Stimulated activated CD4-positive, alpha-beta T cell treated with anti-CD3 and anti-CD28 coated beads, TNF-alpha, amount 100 ng/mL, for 4 hours (primary cell): ENCODE data around the gene RFNG.

Experiments used
- DNase-seq, 3 experiments: peaks; one replicate each; pipeline ENCODE4 v3.0.0-alpha.2; 2020; ENCODE audit warnings: low read depth in 3 of 3

The RFNG gene

DNA sequence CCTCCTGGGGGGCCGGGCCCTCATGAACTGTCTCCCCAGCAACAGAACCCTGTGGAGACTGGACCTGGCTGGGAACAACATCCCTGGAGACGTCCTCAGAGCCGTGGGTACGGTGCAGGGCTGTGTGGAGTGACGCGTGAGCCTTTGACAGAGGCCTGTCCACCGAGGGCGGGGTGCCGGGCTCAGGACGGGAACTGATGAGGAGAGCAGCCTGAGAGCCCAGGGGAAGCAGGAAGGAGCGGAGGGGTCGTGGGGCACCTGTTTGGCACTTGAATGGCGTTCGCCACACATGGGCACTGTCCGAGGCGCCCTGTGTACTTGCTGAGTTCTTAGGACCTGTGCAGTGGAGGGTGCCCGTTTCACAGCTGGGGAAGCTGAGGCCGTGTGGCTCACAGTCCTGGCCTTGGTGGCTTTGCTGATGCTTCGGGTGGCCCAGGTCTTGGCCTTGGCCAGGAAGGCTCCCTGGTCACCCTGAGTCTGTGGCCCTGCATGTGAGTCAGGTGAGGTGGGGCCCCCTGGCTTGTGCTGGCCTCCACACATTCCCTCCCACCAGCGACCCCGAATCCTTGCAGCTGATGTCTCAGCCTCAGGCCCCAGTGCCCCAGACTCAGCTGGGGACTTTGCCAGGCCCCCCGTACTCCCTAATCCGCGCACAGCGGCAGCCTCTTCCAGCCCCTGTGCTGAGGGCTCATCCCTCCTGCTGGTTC lies 26.1 kb downstream of the RFNG start:
- DNase-seq = no peak

DNA sequence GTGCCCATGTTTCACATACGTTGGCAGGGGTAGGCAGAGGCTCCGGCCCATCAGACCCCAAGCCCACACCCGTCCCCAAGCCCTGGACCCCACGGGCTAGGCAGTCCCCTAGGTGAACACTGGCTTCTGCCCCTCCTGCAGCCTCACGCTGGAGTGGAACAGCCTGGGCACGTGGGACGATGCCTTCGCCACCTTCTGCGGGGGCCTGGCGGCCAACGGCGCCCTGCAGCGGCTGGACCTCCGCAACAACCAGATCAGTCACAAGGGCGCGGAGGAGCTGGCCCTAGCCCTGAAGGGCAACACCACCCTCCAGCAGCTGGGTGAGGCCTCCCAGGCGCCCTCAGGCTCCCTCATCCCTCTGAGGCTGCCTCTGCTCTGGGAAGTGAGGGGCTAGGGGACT lies 26.8 kb downstream of the RFNG start:
- DNase-seq = no peak

DNA sequence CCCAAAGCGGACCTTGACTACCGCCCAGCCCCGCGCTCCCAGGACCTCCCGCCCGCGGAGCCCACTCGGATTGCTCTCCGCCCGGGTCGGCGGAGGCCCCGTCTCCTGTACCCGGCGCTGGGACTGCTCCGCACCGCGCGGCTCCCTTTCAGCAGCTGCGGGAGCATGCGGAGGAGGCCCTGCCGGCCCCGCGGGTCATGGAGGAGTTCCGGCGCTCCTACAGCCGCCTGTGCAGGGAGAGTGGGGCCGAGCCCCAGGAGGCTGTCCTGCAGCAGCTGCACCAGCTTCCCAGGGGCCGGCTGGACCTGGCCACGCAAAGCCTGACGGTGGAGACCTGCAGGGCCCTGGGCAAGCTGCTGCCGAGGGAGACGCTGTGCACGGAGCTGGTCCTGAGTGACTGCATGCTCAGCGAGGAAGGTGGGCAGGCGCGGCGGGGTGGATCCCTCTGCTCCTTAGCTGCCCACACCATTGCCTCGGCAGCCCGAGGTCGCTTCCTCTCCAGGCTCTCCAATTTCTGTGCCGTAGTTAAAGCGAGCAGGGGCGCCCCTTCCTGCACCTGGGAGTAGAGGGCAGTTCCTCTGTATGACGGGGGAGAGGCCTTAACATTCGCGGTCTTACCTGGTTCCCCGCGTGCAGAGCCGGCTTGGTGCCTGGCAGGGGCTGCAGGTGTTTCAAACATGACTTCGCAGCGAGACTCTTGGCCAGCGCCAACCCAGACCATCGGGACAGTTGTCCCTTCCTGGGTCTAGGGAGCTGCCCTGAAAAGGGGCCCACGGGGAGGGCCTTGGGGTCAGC lies 28.0 kb downstream of the RFNG start:
- no peak for DNase-seq

DNA sequence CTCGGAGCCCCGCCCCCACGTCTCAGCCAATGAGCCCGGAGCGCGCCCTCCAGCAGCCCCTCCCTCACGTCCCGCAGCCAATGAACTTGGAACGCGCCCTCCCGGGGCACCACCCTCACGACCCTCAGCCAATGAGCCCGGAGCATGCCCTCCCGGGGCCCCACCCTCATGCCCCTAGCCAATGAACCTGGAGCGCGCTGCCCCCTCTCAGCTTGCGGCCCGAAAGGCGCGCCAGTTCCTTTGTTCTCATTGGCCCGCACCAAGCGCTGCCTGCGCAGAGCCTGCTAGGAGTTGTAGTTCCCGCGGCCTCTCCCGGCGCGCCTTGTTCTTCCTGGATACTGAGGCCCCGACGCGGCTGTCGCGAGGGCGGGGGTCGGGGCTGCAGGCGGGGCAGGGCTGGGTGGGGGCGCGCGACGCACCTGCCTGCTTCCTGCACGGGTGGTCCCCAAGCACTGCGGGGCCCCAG lies 28.6 kb downstream of the RFNG start, which contains the start of gene LRRC45:
TSS of gene LRRC45 (plus strand) at position 325 of the 466 bp plus-strand sequence. CDS start 339 bp downstream, outside the sequence.
- DNase-seq = peak; percentile 99 to 100 (median 99)

DNA sequence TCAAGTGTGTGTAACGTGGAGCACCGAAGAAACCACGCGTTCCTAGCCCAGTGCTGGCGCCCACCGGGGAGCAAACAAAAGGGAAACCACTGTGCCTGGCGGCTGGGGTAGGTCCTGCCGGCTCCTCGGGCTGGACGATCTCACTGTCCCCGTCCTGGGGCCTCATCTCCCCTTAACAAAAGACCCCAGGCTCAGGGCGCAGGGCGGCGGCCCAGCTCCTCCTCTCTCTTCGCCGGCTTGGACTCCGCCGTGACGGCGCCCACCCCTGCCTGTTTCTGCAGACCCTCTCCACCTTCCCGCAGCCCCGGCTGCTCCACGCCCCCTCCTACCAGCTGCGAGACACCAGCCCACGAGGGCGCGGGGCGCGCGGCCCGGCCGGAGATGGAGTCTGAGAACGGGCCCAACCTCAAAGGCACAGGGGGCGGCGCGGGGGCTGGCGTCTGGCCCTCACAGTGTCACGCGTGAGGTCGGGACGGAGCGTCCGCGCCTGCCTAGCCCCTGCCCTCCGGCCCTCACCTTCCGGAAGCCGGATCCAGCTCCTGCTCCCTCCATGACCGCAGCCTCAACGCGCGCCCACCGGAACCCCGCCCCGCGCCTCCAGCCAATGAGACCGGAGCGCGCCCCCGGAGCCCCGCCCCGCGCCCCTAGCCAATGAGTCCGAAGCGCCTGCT lies 29.2 kb downstream of the RFNG start, which contains the start of gene CENPX:
TSS of gene CENPX (minus strand) at position 569 of the 671 bp plus-strand sequence. CDS start at position 552, 17 bp downstream.
- no peak for DNase-seq

DNA sequence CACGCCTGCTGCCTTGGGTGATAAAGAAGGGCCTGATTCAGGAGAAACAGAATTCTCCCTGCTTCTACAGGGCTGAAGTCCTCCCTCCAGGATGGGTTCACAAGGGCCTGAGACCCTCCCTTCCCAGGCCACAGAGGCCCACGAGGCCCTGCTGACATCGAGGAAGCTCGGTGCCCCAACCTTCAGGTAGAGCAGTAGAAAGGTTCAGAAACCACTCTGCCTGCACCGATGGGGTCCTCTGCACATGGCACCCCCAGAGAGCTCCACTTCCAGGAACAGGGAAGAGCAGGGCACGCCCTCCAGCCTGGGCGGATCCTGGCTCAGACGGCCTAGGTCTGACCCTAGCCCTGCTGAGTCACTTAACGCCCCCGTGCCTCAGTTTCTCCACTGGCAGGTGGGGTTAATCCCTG lies 29.7 kb downstream of the RFNG start:
- DNase-seq = no peak

DNA sequence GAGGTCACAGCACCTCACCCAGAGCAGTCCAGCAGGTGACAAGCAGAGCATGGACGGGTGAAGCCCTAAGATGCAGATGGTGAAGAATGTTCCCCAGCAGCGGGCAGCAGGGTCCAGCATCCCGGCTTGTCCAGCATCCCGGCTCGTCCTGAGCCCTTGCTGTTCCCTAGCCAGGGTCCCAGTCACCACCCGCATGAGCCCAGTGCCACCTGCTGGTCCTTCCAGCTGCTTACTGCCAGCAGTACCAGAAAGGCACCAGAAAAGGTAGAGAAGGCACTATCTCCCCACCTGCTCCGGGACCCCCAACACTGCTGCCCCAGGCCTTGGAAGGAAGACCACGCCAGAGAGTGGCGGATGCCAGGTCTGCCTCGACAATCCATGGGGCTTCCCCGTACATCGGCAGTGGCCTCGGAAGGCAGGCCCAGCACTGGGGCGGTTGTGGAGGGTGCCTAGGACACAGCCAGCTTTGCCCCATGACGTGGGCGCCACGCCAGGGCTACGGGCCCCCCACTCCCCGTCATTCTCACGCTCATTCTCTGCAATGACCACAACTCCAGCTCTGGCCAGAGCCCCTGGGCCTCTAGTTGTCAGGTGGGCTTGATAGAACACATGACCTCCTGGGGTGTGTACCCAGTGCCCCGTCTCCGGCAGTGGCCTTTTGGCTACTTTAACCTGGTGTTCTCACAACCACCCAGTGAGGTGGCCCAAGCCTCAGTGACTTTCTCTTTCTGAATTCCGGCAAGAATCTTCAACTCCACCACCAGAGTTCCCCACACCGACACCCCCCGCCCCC lies 30.3 kb downstream of the RFNG start:
- DNase-seq = peak in 1 of 3 experiments; percentile 33

DNA sequence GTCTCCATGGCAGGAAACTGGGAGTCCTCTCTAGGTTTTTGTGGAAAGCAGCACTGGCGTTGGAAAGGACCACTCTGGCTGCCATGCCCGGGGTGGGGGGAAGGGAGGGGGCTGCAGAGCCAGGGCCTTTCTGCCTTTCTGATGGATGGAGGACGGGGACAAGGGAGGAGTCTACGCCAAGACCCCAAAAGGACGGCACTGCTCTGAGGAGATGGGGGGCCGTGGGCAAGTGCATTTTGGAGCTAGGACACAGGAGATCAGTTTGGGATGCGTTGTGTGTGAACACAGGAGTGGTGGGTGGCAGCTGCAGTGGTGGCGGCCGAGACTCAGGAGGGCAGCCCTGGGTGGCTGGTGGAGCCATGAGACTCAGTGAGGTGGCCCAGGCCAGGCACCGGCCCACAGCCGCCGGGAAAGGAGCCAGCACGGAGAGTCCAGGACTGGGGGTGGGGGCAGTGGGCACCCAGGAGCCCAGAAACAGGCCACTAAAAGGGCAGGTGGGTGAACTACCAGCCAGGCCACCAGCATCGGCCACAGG lies 31.0 kb downstream of the RFNG start:
- DNase-seq = no peak

DNA sequence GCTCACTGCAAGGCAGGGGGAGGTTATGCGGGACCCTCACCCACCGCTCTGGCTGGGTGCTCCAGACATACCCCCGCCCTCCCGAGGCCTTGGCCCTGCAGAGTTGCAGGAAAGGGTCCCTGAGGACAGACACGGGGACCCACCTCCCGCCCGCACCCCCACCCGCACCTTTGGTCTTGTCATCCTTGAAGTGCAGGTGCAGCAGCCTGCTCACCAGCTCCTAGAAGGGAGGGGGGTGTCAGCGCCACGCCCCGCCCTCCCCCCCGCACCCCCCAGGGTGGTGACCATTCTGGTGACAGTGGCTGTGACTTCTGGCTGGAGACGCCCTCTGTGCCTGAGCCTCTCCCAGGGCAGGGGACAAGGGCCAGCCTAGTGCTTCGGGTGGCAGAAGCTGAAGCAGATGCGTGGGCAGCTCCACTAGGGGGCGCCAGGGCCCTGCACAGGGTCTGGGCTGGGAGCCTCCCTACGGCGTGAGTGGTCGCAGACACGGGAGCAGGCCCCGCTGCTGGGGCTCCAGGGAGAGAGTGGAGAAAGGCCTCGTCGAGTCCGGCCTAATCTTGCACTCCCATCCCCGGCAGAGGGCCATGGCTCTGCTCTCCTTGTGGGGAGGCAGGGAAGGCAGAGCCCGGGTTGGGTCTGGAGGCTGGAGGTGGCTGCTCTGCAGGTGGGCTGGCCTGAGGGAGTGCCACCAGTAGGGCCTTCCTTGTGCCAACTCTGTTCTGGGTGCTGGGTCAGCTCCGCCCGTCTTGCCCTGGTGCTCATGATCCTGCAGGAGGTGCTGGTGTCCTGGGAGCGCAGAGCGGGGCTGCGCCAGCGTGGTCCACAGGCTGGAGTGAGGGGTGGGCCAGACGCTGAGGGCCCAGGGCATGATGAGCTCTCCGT lies 31.7 kb downstream of the RFNG start:
- DNase-seq = peak in 2 of 3 experiments; percentile 29 to 53

DNA sequence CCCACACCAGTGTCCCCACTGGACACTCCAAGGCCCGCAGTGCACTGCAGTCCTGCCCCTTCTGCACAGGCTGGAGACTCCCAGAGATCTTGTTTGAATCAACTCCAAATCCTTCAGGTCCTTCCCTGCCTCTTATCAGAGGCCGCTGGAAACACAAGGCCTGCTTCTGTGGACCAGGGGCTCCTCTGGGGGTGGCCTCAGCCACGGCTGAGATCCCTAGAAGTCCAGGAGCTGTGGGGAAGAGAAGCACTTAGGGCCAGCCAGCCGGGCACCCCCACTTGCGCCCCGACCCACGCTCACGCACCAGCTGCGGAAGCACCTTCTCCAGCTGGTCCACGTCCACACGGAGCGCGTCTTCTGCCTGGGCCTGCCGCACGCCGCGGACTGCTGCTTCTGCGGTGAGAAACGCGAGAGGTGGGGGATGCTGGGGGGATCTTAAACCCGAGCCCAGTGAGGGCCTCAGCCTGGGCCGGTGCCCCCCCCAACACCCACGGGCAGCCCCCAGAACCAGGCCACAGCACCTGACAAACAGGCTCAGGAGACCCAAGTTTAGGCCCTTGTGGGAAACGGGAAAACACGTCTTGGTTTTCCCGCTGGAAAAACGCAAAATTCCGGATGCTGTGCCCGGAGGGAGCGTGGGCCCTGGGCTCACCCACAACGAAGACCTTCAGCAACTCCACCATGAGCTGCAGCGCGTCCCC lies 32.5 kb downstream of the RFNG start:
- no peak for DNase-seq

DNA sequence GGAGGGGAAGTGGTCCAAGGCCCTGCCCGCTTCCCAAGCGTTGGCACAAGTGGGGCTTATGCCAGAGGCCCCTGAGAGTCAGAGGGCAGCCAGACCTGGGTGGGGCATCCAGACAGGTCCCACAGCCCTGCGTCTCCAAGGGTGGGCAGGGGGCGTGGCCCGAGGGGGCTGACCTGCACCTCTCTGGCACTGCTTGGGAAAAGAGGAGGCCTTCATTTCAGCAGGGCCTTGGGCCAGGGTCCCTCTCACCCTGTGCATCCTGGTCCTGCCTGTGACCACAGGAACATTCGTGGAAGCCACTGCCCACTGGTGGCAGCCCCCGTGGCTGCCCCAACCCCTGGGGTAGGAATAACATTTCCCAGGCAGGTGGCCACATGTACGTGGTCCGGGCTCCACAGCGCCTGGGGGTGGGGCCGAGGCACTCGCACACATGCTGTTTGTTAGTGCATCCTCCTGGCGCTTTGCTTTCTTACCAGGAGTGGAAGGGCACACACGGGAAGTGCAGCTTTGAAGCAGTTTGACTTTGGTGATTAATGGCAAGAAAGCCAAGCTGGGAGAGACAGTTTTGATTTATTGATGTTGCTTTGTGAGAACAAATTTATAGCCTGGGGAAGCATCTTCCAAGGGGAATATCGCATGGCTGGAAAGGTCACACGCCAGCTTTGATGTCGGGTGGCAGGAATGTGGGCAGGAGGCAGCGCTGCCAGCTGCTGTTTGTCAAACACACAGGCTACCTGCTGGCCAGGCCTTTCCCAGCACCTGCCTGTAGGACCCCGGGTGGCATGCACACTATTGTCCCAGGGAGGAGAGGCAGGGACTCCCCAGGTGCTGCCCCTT lies 33.2 kb downstream of the RFNG start:
- DNase-seq = no peak

DNA sequence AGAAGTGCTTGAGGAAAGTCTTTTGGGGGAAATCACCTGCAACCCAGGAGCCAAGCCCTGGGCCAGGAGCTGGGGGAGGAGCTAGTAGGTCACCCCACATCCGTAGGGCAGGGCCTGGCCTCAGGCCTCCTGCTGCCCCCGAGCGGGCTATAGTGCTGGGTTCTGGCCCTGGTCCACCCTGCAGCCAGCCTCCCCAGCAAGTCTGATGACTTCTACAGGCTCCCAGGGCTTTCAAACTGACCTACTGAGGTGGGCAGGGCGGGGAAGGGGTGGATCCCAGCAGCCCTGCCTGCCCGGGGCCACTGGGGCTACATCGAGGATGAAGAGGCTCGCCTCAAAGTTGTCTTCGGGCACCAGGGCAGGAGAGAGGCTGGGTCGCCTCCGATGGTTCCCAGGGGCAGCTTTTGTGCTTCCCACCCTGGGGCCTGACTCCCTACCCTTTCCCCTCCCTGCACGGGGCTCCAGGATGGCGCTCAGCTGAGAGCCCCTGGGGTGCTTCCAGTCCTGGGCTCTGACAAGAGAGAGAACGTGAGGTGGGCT lies 33.9 kb downstream of the RFNG start:
- DNase-seq = no peak

DNA sequence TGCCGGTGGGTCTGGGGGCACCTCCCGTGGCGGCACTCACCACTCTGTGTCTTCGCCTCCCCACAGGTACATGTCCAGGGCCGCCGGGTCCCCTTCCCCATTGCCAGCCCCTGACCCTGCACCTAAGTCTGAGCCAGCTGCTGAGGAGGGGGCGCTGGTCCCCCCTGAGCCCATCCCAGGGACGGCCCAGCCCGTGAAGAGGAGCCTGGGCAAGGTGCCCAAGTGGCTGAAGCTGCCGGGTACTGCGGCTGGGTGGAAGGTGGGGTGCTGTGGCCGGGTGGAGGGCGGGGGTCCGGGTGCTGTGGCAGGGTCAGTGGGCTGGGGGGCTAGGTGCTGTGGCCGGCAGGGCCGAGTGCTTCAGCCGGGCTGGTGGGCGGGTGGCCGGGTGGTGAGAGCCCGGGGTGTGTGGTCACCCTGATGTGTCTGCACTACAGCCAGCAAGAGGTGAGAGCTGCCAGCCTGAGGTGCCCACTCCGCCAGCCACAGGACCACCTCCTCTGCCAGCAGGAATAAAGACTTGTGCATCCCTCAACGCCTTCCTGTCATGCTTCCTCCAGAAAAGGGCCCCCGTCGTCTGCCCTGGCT lies 34.6 kb downstream of the RFNG start:
- DNase-seq = no peak

DNA sequence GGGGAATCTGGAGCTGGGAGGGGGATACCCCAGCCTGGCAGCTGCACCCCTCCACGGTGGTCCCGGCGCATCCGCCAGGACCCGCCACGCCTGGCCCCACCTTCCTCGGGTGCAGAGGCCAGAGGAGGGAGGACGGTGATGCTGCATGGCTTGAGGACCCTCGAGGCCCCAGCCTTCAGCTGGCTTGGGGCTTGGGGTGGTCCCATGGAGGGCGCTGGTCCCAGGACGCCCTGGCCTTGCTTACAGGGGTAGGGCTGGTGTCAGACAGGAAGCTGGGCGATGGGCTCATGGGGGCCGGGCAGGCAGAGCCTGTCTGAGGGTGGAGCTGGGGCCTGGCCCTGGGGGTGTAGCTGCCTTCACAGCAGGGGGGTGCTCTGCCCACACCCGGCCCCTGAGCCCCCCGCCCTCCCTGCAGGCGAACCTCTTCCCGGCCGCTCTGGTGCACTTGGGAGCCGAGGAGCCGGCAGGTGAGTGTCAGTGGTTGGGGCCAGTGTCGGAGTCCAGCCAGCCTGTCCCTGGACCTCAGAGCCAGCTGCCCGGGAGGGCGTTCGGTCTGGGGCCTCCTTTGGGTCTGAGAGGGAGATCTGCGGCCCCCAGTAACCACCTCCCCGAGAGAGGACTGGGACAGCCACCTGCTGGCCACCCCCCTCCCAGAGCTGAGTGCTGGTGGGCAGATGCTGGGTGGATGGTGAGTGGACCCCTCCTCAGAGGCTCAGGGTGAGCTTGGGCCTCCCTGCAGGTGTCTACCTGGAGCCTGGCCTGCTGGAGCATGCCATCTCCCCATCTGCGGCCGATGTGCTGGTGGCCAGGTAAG lies 35.3 kb downstream of the RFNG start:
- DNase-seq = no peak

DNA sequence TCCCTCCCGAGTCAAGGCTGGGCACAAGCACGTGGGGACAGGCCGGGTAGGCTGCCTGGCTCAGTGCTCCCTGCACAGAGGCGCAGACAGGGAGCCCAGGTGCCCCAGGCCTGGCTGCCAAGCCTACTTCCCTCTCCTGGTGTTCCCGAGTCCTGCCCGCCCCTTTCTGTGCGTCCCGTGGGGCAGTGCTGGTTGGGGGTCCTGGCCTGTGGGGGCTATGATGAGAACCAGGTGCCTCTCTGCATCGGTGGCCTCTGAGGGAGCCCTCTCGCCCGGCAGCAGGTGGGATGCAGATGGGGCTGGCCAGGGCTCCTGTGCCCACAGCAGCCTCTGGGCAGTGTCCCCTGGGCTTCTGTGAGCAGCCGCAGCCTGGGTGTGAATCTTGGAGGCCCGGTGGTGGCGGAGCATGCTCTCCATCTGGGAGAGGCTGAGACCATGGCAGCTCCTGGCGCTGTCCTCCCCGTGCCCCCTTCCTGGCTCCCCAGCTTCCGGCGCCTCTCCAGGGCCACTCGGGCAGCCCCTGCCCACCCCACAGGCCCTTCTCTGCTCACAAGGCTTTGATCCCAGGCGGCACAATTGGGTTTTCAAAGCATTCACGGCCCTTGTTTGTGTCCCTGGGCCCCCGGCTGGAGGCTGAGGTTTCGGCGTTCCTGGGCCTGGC lies 36.2 kb downstream of the RFNG start:
- no peak for DNase-seq

DNA sequence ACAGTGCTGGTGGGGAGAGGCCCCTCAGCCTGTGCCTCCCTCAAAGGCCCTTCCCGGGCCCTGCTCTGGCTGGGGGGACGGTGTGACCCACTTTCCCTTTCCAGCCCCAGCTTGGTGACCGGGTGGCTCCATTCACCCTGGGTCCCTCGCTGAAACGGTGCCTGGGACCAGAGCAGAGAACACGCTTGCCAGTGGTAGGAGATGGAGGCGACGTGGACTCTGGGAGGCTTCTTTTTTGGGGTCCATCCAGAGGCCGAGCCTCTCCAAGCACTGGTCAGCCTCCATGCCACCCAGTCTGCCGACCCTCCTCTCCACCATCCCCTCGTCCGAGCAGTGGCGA lies 36.7 kb downstream of the RFNG start:
- DNase-seq = no peak

DNA sequence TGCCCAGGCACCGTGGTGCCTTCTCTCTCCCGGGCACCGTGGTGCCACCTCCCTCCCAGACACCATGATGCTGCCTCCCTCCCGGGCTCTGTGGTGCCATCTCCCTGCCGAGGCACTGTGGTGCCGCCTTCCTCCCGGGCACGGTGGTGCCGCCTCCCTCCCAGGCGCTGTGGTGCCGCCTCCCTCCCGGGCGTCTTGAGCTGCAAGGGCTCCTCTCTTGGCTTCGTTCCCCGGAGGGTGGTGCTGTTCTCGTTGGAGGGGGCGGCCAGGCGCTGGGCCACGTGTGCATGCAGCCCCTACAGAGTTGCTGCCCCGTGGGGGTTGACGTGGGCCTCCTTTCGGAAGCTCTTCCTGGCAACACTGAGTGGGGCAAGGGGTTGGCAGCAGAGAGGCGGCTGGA lies 37.2 kb downstream of the RFNG start:
- DNase-seq = no peak
